ENCODE data around the gene KHDC4. TPM values are rescaled to one million over a fixed set of nuclear protein-coding genes. Genes with fewer than 3 reads are reported as not detected.

Gene KHDC4
- total and polyA plus RNA-seq, 2 donors, result 31.3 to 45.8 TPM

DNA sequence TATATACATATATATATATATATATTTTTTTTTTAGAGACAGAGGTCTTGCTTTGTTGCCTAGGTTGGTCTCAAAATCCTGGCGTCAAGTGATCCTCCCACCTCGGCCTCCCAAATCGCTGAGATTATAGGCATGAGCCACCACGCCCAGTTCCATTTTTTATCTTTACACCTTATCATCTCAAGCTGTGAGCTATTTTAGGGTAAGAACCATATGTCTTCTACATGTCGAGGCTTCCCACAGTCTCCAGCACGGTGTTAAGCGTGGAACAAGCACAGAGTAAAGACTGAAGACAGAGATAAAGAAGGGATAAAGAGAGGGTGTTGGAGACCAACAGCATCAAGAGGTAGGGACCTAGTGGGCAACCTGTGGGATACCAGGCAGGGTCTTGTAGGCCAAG is 30.0 kb upstream of the KHDC4 start:
- Histone ChIP-seq H3K4me3 (ENCODE audit: low read length in 2 of 2) (no peak overlapping the region), H3K27me3 (ENCODE audit: control insufficient read depth in 2 of 2, insufficient read depth in 1 of 2, low read length in 1 of 2) (no peaks in the 10 kb centered on the region), H3K36me3 (ENCODE audit: control insufficient read depth in 2 of 2, insufficient read depth in 2 of 2, low read length in 1 of 2) (peaks cover 98% of the 10 kb centered on the region in 2 donors), H3K9me3 (ENCODE audit: control insufficient read depth in 2 of 2, insufficient read depth in 1 of 2, low read length in 1 of 2) (peaks cover 0 to 4% of the 10 kb centered on the region in 2 donors), H3K27ac (ENCODE audit: low read depth in 1 of 2, low read length in 1 of 2) (no peak overlapping the region), H3K4me1 (ENCODE audit: control insufficient read depth in 2 of 2, insufficient read depth in 2 of 2, low read length in 2 of 2) (peaks cover 8 to 22% of the 10 kb centered on the region in 2 donors)
- no peak for DNase-seq (ENCODE audit: low read depth in 6 of 9, low spot score in 9 of 9)
- WGBS, result 97% methylated on average over 7 of the region's 7 CpGs

DNA sequence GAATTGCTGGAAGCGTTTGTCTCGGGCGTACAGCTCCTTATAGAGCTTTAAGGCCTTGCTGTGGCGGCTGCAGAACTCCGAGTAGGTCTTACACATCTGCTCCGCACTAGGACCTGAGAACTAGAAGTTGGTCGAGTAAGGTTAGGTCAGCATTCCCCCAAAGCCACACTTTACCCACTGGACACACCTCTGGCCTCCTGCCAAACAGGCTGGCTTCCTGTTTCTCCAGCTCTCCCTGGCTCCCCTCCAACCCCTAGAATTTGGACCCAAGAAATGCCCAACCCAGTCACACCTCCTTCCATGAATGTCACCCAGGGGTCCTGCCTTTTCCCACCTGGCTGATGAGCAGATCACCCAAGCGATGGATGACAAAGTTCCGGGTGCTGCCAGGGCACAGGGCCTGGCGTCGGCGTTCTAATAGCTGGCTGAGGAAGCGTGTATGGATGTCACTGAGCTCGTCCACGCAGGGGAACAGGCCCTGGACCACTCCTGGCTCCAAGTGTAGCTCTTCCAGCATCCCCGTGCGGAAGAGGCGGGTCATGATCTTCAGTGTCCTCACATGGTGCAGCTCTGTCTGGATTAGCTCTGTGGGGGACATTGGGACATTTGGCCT is 28.5 kb upstream of the KHDC4 start:
- peaks cover 0 to 4% of the 10 kb centered on the region in 2 donors for H3K9me3 ChIP-seq (ENCODE audit: control insufficient read depth in 2 of 2, insufficient read depth in 1 of 2, low read length in 1 of 2)
- H3K27ac ChIP-seq (ENCODE audit: low read depth in 1 of 2, low read length in 1 of 2), result no peak overlapping the region
- H3K4me3 ChIP-seq (ENCODE audit: low read length in 2 of 2), result no peak overlapping the region
- no peaks in the 10 kb centered on the region for H3K27me3 ChIP-seq (ENCODE audit: control insufficient read depth in 2 of 2, insufficient read depth in 1 of 2, low read length in 1 of 2)
- WGBS, result 95% methylated on average over 18 of the region's 18 CpGs
- peaks cover under 1 to 7% of the 10 kb centered on the region in 2 donors for H3K4me1 ChIP-seq (ENCODE audit: control insufficient read depth in 2 of 2, insufficient read depth in 2 of 2, low read length in 2 of 2)
- peaks cover 97 to 98% of the 10 kb centered on the region in 2 donors for H3K36me3 ChIP-seq (ENCODE audit: control insufficient read depth in 2 of 2, insufficient read depth in 2 of 2, low read length in 1 of 2)
- DNase-seq (ENCODE audit: low read depth in 6 of 9, low spot score in 9 of 9), result no peak

DNA sequence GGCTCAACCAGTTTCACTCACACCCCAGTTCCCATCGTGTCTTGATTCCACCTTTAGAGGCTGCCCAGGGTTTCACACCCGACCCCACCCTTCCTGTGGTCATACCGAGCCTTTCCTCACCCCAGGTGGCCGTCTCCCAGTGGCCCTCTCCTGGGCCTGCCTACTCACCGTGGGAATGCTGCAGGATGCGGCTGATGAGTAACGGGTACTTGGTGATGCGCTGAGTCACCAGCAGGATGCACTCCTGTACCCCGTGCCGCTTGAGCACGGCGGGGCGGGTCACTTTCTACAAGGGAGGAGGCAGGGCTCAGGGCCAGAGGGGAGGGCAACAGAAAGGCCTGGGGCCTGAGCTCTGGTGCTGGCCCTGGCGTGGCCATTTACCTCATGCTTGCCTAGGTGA is 27.7 kb upstream of the KHDC4 start:
- WGBS, result 89% methylated on average over 14 of the region's 14 CpGs
- DNase-seq (ENCODE audit: low read depth in 6 of 9, low spot score in 9 of 9), result no peak
- no peaks in the 10 kb centered on the region for H3K27me3 ChIP-seq (ENCODE audit: control insufficient read depth in 2 of 2, insufficient read depth in 1 of 2, low read length in 1 of 2)

DNA sequence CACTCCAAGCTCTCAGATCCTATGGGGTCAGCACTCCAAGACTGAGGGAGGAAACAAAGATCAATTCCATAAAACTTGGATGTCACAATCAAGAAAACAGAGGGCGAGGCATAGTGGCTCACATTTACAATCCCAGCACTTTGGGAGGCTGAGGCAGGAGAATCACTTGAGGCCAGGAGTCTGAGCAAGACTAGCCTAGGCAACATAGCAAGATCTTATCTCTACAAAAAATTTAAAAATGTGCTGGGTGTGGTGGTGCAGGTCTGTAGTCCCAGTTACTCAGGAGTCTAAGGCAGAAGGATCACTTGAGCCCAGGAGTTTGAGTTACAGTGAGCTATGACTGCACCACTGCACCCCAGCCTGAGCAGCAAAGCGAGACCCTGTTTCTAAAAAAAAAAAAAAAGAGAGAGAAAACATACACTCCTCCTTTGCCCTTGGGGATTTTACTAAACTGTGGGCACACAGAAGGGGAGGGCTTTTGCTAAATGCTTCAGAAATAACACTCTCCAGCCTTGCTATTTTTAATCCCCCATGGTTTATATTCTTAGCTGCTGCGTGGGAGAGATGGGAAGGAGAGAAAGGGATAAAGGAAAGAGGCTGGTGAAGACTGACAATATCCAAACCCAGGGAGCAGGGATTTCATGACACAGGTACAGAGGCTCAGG is 26.0 kb upstream of the KHDC4 start:
- no peaks in the 10 kb centered on the region for H3K4me1 ChIP-seq (ENCODE audit: control insufficient read depth in 2 of 2, insufficient read depth in 2 of 2, low read length in 2 of 2)
- H3K36me3 ChIP-seq (ENCODE audit: control insufficient read depth in 2 of 2, insufficient read depth in 2 of 2, low read length in 1 of 2), result peaks cover 87 to 96% of the 10 kb centered on the region in 2 donors
- 97% methylated on average over 3 of the region's 3 CpGs for WGBS
- H3K27ac ChIP-seq (ENCODE audit: low read depth in 1 of 2, low read length in 1 of 2), result no peak overlapping the region
- H3K27me3 ChIP-seq (ENCODE audit: control insufficient read depth in 2 of 2, insufficient read depth in 1 of 2, low read length in 1 of 2), result no peaks in the 10 kb centered on the region
- no peak for DNase-seq (ENCODE audit: low read depth in 6 of 9, low spot score in 9 of 9)
- peaks cover 0 to 4% of the 10 kb centered on the region in 2 donors for H3K9me3 ChIP-seq (ENCODE audit: control insufficient read depth in 2 of 2, insufficient read depth in 1 of 2, low read length in 1 of 2)
- H3K4me3 ChIP-seq (ENCODE audit: low read length in 2 of 2), result no peak overlapping the region

More for the DNA sequence above, 27.7 kb upstream of the KHDC4 start:
- Histone ChIP-seq H3K4me1 (ENCODE audit: control insufficient read depth in 2 of 2, insufficient read depth in 2 of 2, low read length in 2 of 2) (no peaks in the 10 kb centered on the region), H3K9me3 (ENCODE audit: control insufficient read depth in 2 of 2, insufficient read depth in 1 of 2, low read length in 1 of 2) (peaks cover 0 to 4% of the 10 kb centered on the region in 2 donors), H3K27ac (ENCODE audit: low read depth in 1 of 2, low read length in 1 of 2) (no peak overlapping the region), H3K36me3 (ENCODE audit: control insufficient read depth in 2 of 2, insufficient read depth in 2 of 2, low read length in 1 of 2) (peaks cover 97 to 98% of the 10 kb centered on the region in 2 donors), H3K4me3 (ENCODE audit: low read length in 2 of 2) (no peak overlapping the region)

DNA sequence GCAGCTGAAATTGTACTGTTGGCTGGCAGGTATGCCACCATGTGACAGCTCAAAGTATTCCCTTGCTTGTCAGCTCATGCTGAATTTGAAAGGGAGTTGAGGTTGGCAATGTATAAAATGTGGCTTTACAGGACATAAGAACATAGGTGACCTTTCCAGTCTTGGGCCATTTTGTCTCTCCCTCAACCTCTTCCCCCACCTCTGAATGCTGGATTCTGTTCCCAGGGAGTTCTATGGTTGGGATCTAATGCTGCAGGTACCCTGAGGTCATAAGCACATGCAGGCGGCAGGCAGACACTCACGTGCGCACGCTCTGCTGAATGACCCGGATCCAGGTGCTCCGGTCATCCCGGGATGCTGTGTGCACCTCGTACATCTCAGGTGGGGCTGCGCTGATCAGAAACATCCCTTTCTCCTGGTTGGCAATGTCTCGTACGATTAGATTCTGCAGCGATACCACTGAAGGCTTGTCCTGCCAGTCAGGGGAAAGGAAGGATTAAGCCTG is 23.2 kb upstream of the KHDC4 start:
- H3K4me3 ChIP-seq (ENCODE audit: low read length in 2 of 2), result no peak overlapping the region
- H3K9me3 ChIP-seq (ENCODE audit: control insufficient read depth in 2 of 2, insufficient read depth in 1 of 2, low read length in 1 of 2), result peaks cover 0 to under 1% of the 10 kb centered on the region in 2 donors
- H3K27ac ChIP-seq (ENCODE audit: low read depth in 1 of 2, low read length in 1 of 2), result no peak overlapping the region
- H3K4me1 ChIP-seq (ENCODE audit: control insufficient read depth in 2 of 2, insufficient read depth in 2 of 2, low read length in 2 of 2), result no peaks in the 10 kb centered on the region
- H3K27me3 ChIP-seq (ENCODE audit: control insufficient read depth in 2 of 2, insufficient read depth in 1 of 2, low read length in 1 of 2), result no peaks in the 10 kb centered on the region
- peaks cover 84 to 97% of the 10 kb centered on the region in 2 donors for H3K36me3 ChIP-seq (ENCODE audit: control insufficient read depth in 2 of 2, insufficient read depth in 2 of 2, low read length in 1 of 2)
- WGBS, result 98% methylated on average over 12 of the region's 12 CpGs
- no peak for DNase-seq (ENCODE audit: low read depth in 6 of 9, low spot score in 9 of 9)

DNA sequence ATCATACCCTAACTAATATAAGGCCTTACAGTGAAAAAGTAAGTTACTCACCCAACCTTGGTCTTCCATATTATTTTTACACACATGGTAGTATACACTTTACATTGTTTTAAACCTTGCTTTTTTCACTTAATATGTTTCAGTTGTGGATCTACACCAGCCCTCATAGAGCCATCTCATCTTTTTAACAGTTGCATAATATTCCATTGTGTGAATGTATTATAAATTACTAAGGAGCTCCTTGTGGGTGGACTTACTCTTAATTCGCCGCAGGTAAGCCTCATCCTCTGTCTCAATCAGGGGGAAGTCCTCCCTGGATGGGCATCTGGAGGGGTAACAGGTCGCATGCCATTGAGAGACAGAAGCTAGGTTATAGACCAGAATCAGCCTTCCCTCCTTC is 20.4 kb upstream of the KHDC4 start:
- H3K36me3 ChIP-seq (ENCODE audit: control insufficient read depth in 2 of 2, insufficient read depth in 2 of 2, low read length in 1 of 2), result peaks cover 84 to 97% of the 10 kb centered on the region in 2 donors
- no peak for DNase-seq (ENCODE audit: low read depth in 6 of 9, low spot score in 9 of 9)
- no peak overlapping the region for H3K4me3 ChIP-seq (ENCODE audit: low read length in 2 of 2)
- no peaks in the 10 kb centered on the region for H3K4me1 ChIP-seq (ENCODE audit: control insufficient read depth in 2 of 2, insufficient read depth in 2 of 2, low read length in 2 of 2)
- no peak overlapping the region for H3K27ac ChIP-seq (ENCODE audit: low read depth in 1 of 2, low read length in 1 of 2)
- H3K27me3 ChIP-seq (ENCODE audit: control insufficient read depth in 2 of 2, insufficient read depth in 1 of 2, low read length in 1 of 2), result no peaks in the 10 kb centered on the region
- no peaks in the 10 kb centered on the region for H3K9me3 ChIP-seq (ENCODE audit: control insufficient read depth in 2 of 2, insufficient read depth in 1 of 2, low read length in 1 of 2)
- WGBS, result 100% methylated on average over 3 of the region's 3 CpGs

DNA sequence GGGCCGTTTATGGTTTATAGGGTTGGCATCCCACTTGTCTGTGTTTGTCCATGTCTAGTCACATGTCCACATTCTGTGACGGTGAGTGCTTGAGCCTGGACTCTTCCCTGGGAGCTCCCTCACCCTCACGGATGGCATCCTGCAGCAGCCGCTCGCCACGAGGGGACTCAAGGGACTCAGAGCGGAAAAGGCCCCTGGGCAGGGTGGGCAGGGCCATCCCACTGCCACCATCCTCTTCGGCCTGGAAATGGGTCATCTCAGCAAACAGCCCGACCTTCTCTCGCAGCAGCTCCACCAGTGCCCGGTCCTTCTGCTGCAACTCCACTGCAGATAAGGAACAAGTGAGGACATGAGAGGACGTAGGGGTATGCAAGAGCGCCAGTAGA is 18.3 kb upstream of the KHDC4 start:
- 97% methylated on average over 13 of the region's 13 CpGs for WGBS
- no peaks in the 10 kb centered on the region for H3K9me3 ChIP-seq (ENCODE audit: control insufficient read depth in 2 of 2, insufficient read depth in 1 of 2, low read length in 1 of 2)
- no peak for DNase-seq (ENCODE audit: low read depth in 6 of 9, low spot score in 9 of 9)
- H3K27me3 ChIP-seq (ENCODE audit: control insufficient read depth in 2 of 2, insufficient read depth in 1 of 2, low read length in 1 of 2), result no peaks in the 10 kb centered on the region
- H3K4me3 ChIP-seq (ENCODE audit: low read length in 2 of 2), result no peak overlapping the region
- H3K27ac ChIP-seq (ENCODE audit: low read depth in 1 of 2, low read length in 1 of 2), result no peak overlapping the region
- peaks cover 83 to 92% of the 10 kb centered on the region in 2 donors for H3K36me3 ChIP-seq (ENCODE audit: control insufficient read depth in 2 of 2, insufficient read depth in 2 of 2, low read length in 1 of 2)
- H3K4me1 ChIP-seq (ENCODE audit: control insufficient read depth in 2 of 2, insufficient read depth in 2 of 2, low read length in 2 of 2), result peaks cover 0 to 1% of the 10 kb centered on the region in 2 donors

DNA sequence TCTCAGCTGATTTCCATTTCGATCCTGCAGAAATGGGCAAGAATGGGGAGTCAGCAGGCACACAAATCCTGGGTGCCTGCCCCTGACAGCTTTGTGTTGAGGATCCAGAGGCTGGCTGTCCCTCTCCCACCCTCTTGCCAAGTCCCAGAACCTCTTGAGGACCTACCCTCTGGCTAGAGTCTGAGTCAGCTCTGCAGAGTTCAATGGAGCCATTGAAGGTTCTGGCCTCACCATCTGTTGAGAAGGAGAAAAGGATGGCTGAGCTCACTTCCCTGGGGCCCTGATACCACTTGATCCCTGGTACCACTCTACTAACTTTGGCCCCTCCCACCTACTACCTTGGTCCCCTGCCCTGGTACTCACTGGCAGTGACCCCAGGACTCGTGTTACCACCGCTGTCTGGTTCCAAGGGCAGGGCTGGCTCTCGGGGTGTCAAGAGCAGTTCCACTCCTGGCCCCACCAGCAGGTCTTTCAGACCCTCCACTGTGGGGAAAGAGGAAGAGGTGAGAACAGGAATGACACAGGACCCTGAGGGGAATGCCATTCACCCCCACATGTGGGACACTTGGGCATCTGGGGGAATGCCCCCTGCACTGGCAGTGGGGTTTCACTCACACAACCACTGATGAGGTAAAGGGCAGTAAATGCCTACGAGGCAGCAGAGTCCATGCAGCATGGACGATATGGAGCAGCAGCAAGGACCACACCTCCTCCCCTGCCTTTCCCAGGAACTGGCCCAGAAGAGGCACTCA is 17.7 kb upstream of the KHDC4 start:
- Histone ChIP-seq H3K9me3 (ENCODE audit: control insufficient read depth in 2 of 2, insufficient read depth in 1 of 2, low read length in 1 of 2) (no peaks in the 10 kb centered on the region), H3K4me1 (ENCODE audit: control insufficient read depth in 2 of 2, insufficient read depth in 2 of 2, low read length in 2 of 2) (peaks cover under 1 to 7% of the 10 kb centered on the region in 2 donors), H3K27me3 (ENCODE audit: control insufficient read depth in 2 of 2, insufficient read depth in 1 of 2, low read length in 1 of 2) (no peaks in the 10 kb centered on the region), H3K4me3 (ENCODE audit: low read length in 2 of 2) (no peak overlapping the region), H3K27ac (ENCODE audit: low read depth in 1 of 2, low read length in 1 of 2) (no peak overlapping the region), H3K36me3 (ENCODE audit: control insufficient read depth in 2 of 2, insufficient read depth in 2 of 2, low read length in 1 of 2) (peaks cover 83 to 92% of the 10 kb centered on the region in 2 donors)
- WGBS, result 98% methylated on average over 6 of the region's 6 CpGs
- no peak for DNase-seq (ENCODE audit: low read depth in 6 of 9, low spot score in 9 of 9)

DNA sequence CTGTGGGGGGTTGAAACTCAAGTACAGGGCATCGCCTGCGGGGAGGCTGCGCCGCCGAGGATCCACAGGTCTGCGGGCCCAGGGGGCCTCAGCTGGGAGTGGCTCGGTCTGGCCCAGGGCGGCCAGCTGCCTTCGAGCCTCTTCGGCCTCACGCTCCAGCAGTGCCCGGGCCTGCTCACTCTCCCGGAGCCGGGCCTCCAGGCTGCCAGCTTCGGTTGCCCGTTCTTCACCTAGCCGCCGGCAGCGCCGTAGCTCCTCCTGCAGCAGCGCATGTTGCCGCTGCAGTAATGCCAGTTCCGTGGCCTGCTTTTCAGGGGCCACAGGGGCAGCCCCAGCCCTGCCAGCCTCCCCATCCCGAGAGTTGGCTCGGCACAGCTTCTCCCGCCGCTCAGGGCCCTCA is 16.6 kb upstream of the KHDC4 start:
- no peak overlapping the region for H3K4me3 ChIP-seq (ENCODE audit: low read length in 2 of 2)
- H3K9me3 ChIP-seq (ENCODE audit: control insufficient read depth in 2 of 2, insufficient read depth in 1 of 2, low read length in 1 of 2), result no peaks in the 10 kb centered on the region
- DNase-seq (ENCODE audit: low read depth in 6 of 9, low spot score in 9 of 9), result no peak
- H3K27ac ChIP-seq (ENCODE audit: low read depth in 1 of 2, low read length in 1 of 2), result no peak overlapping the region
- H3K27me3 ChIP-seq (ENCODE audit: control insufficient read depth in 2 of 2, insufficient read depth in 1 of 2, low read length in 1 of 2), result no peaks in the 10 kb centered on the region
- peaks cover 87 to 94% of the 10 kb centered on the region in 2 donors for H3K36me3 ChIP-seq (ENCODE audit: control insufficient read depth in 2 of 2, insufficient read depth in 2 of 2, low read length in 1 of 2)
- WGBS, result 98% methylated on average over 27 of the region's 27 CpGs
- peaks cover 7 to 18% of the 10 kb centered on the region in 2 donors for H3K4me1 ChIP-seq (ENCODE audit: control insufficient read depth in 2 of 2, insufficient read depth in 2 of 2, low read length in 2 of 2)
